Measurements from ENCODE around the gene KMT2C.

Gene KMT2C

GRCh38 chr7:152122540-152122939 lies 313.3 kb downstream of the KMT2C start:
- no peak for DNase-seq (ENCODE audit: low spot score)
- TF ChIP-seq, protein P1, sequence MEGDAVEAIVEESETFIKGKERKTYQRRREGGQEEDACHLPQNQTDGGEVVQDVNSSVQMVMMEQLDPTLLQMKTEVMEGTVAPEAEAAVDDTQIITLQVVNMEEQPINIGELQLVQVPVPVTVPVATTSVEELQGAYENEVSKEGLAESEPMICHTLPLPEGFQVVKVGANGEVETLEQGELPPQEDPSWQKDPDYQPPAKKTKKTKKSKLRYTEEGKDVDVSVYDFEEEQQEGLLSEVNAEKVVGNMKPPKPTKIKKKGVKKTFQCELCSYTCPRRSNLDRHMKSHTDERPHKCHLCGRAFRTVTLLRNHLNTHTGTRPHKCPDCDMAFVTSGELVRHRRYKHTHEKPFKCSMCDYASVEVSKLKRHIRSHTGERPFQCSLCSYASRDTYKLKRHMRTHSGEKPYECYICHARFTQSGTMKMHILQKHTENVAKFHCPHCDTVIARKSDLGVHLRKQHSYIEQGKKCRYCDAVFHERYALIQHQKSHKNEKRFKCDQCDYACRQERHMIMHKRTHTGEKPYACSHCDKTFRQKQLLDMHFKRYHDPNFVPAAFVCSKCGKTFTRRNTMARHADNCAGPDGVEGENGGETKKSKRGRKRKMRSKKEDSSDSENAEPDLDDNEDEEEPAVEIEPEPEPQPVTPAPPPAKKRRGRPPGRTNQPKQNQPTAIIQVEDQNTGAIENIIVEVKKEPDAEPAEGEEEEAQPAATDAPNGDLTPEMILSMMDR (IDR thresholded peaks at IDR 0.05; ENCODE audit: extremely low read depth, missing control alignments) = no peak

- TF ChIP-seq, protein P1 (IDR thresholded peaks at IDR 0.05; ENCODE audit: extremely low read depth, missing control alignments) = no peak
Observed at GRCh38 chr7:152121432-152121831, 314.4 kb downstream of the KMT2C start.

DNA sequence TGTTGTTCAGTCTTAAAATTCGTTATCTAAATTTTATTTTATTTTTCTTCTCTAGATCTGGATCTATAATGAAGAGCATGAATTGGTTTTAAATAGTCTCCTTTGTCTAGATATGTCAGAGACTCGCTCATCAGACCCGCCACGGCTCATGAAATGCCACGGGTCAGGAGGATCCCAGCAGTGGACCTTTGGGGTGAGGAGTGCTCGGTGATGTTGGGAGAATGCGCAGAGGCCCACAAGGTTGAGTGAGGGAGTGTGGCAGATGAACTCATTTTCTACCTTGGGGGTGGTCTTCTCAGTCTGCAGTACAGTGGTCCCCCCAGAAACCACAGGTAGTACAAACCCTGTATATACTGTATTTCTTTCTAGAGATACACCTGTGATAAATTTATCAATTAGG lies 315.0 kb downstream of the KMT2C start:
- TF ChIP-seq, protein P1 (IDR thresholded peaks at IDR 0.05; ENCODE audit: extremely low read depth, missing control alignments) = no peak
- DNase-seq (ENCODE audit: low spot score) = no peak

More at GRCh38 chr7:152121432-152121831, 314.4 kb downstream of the KMT2C start:
- no peak for DNase-seq (ENCODE audit: low spot score)

GRCh38 chr7:152120210-152120609 lies 315.6 kb downstream of the KMT2C start:
- DNase-seq (ENCODE audit: low spot score) = no peak
- TF ChIP-seq, protein P1 (IDR thresholded peaks at IDR 0.05; ENCODE audit: extremely low read depth, missing control alignments) = no peak

DNA sequence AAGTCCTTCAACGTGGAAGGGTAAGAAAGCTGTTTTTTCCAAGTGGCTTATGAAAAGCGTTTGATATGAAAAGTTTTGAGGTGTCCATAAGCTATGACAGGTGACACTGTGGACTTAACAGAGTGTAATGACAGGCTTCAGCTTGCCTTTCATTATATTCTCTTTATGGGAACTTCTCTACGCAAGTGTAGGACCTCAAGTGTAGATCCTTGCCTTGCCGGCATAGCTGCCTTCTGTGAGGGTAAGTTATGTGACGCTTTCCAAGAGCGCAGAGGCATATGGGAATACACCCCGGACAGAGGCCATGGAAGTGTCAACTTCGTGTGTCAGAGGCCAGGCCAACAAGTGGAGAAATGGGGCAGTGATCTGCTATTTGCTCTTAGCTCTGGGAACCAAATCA lies 318.4 kb downstream of the KMT2C start:
- TF ChIP-seq, protein P1 (IDR thresholded peaks at IDR 0.05; ENCODE audit: extremely low read depth, missing control alignments) = no peak
- DNase-seq (ENCODE audit: low spot score) = no peak

DNA sequence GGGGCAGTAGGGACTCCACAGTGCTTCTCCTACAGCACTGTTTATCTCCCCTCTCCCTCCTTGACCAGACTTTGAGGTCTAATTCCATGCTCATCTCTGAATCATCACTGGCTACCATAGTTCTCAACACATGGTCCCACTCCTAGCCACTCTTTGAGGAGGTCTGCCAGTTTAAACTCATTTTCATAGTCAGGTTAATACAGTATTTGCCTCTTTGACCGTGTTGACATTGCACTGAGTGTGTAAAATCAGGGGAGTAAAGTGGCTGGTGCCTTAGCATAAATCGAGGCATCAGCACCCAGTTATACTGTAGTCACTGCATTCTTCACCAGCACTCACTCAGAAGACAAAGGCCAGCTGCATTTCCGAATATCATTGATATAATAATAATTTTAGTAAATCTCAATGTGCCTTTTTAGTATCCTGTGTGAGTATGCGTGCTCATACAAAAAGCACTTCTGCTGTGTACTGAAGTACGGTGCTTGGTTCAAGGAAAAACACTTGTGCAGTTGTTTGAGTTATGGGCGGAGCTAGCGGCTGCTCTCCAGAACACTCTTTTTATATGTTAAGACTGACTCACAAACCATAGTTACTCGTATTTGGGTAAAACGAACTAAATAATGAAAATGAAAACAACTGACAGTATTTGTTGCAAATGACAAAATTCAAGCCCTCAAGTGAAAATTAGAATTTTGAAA lies 320.6 kb downstream of the KMT2C start:
- TF ChIP-seq, protein P1 (IDR thresholded peaks at IDR 0.05; ENCODE audit: extremely low read depth, missing control alignments) = no peak
- DNase-seq (ENCODE audit: low spot score) = no peak

DNA sequence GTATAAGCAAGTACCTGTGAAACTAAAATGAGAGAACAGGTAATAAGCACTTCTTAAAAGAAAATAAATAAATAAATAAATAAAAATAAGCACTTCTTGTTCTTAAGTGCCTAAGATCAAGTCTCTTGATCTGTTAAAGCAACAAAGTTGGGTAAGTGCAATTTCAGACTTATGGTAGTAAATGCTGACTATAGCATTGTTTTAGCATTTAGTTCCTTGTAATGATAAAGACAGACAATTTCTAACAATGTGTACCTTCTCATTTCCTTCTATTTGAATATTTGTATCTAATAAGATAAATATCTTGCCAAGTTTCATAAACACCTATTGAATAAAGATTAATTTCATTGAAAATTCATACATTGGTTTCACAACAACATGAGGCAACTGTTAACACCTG lies 323.0 kb downstream of the KMT2C start:
- no peak for DNase-seq (ENCODE audit: low spot score)
- TF ChIP-seq, protein P1 (IDR thresholded peaks at IDR 0.05; ENCODE audit: extremely low read depth, missing control alignments) = no peak

All from GM20000 (cell line).